ENCODE results near the gene URM1. TPM values are rescaled to one million over a fixed set of nuclear protein-coding genes. Genes with fewer than 3 reads are reported as not detected.

URM1 gene
- total RNA-seq, 4 donors from 2014 or later, result 20.5 to 46.8 (median 30.2) TPM

- Histone ChIP-seq H3K27ac (peak overlapping the region in 3 of 4 donors; percentile 73 to 83 (median 74)), H3K27me3 (no peaks in the 10 kb centered on the region)
- TF ChIP-seq POLR2A (IDR thresholded peaks at IDR 0.05) (no peak), POLR2AphosphoS5 (IDR thresholded peaks at IDR 0.05) (no peak), CTCF (IDR thresholded peaks at IDR 0.05) (no peak), EP300 (IDR thresholded peaks at IDR 0.05) (no peak)
These were observed 8.4 kb upstream of the URM1 start for GRCh38 chr9:128362774-128363173.

GRCh38 chr9:128365525-128365924 is 5.6 kb upstream of the URM1 start:
- no peak for TF ChIP-seq EP300 (IDR thresholded peaks at IDR 0.05)
- no peak for TF ChIP-seq CTCF (IDR thresholded peaks at IDR 0.05)
- no peak for TF ChIP-seq POLR2A (IDR thresholded peaks at IDR 0.05)
- Histone ChIP-seq H3K9me3 (no peaks in the 10 kb centered on the region), H3K4me3 (peak overlapping the region in 1 of 2 donors; percentile 50), H3K27ac (peak overlapping the region in 3 of 4 donors; percentile 68 to 76 (median 71)), H3K36me3 (peaks cover 0 to under 1% of the 10 kb centered on the region in 2 donors), H3K27me3 (no peaks in the 10 kb centered on the region), H3K4me1 (peaks cover 0 to 38% (median 23%) of the 10 kb centered on the region in 3 donors)
- ATAC-seq, result no peak
- 56 to 67% methylated on average over 1 to 2 of the region's 4 CpGs for WGBS, 2 donors (ENCODE audit: low coverage in 1 of 2)

More at GRCh38 chr9:128362774-128363173, 8.4 kb upstream of the URM1 start:
- Histone ChIP-seq H3K4me1 (peaks cover 0 to 31% (median 21%) of the 10 kb centered on the region in 3 donors), H3K9me3 (no peaks in the 10 kb centered on the region), H3K4me3 (no peak overlapping the region), H3K36me3 (peaks cover 0 to 21% of the 10 kb centered on the region in 2 donors)
- 55 to 83% methylated on average over 1 to 2 of the region's 3 CpGs for WGBS, 2 donors (ENCODE audit: low coverage in 1 of 2)
- ATAC-seq, result no peak

GRCh38 chr9:128369024-128369706 is 2.0 kb upstream of the URM1 start:
- no peak for TF ChIP-seq CTCF (IDR thresholded peaks at IDR 0.05)
- TF ChIP-seq POLR2AphosphoS5 (IDR thresholded peaks at IDR 0.05), result no peak
- no peak for TF ChIP-seq POLR2A (IDR thresholded peaks at IDR 0.05)
- TF ChIP-seq EP300 (IDR thresholded peaks at IDR 0.05), result no peak
- Histone ChIP-seq H3K36me3 (peaks cover 0 to 13% of the 10 kb centered on the region in 2 donors), H3K27me3 (no peaks in the 10 kb centered on the region), H3K9me3 (no peaks in the 10 kb centered on the region), H3K27ac (no peak overlapping the region), H3K4me1 (peaks cover 3 to 50% (median 23%) of the 10 kb centered on the region in 3 donors), H3K4me3 (no peak overlapping the region)
- ATAC-seq, result no peak
- WGBS, 2 donors (ENCODE audit: low coverage in 1 of 2), result 87 to 91% methylated on average over 8 to 9 of the region's 9 CpGs

- Histone ChIP-seq H3K36me3 (peaks cover 0 to 25% of the 10 kb centered on the region in 2 donors), H3K9me3 (no peaks in the 10 kb centered on the region), H3K27ac (peak overlapping the region; percentile 74 to 98 (median 92)), H3K4me1 (peaks cover 3 to 50% (median 14%) of the 10 kb centered on the region in 3 donors), H3K4me3 (peak overlapping the region; percentile 58 to 83), H3K27me3 (no peaks in the 10 kb centered on the region)
- no peak for TF ChIP-seq CTCF (IDR thresholded peaks at IDR 0.05)
- TF ChIP-seq POLR2A (IDR thresholded peaks at IDR 0.05), result no peak
- no peak for TF ChIP-seq EP300 (IDR thresholded peaks at IDR 0.05)
- TF ChIP-seq POLR2AphosphoS5 (IDR thresholded peaks at IDR 0.05), result no peak
- no peak for ATAC-seq
These were observed 815 bp upstream of the URM1 start for GRCh38 chr9:128370367-128370751.

- Histone ChIP-seq H3K27me3 (no peaks in the 10 kb centered on the region), H3K4me3 (peak overlapping the region; percentile 58 to 83), H3K27ac (peak overlapping the region; percentile 55 to 98 (median 92)), H3K4me1 (peaks cover 3 to 50% (median 14%) of the 10 kb centered on the region in 3 donors), H3K36me3 (peaks cover 0 to 29% of the 10 kb centered on the region in 2 donors), H3K9me3 (no peaks in the 10 kb centered on the region)
- 0 to 1% methylated on average over 7 to 9 of the region's 10 CpGs for WGBS, 2 donors (ENCODE audit: low coverage in 1 of 2)
- TF ChIP-seq EP300 (IDR thresholded peaks at IDR 0.05), result no peak
- TF ChIP-seq CTCF (IDR thresholded peaks at IDR 0.05), result no peak
- TF ChIP-seq POLR2AphosphoS5 (IDR thresholded peaks at IDR 0.05), result no peak
- TF ChIP-seq POLR2A (IDR thresholded peaks at IDR 0.05), result no peak
- no peak for ATAC-seq
These were observed 500 bp downstream of the URM1 start for GRCh38 chr9:128371630-128372117.
